HG02870 (cell line): Measurements from ENCODE around the gene RNF41.

ENCODE experiments used
- ATAC-seq: cut with Tn5 transposase; IDR thresholded peaks from one replicate; pipeline ENCODE4 v1.9.1; 2021; ENCODE audit warnings: mild to moderate bottlenecking, moderate library complexity; ENCODE audit not compliant: unreplicated experiment

Gene RNF41

GRCh38 chr12:56244494-56244893 is 22.8 kb upstream of the RNF41 start:
- ATAC-seq: no peak

DNA sequence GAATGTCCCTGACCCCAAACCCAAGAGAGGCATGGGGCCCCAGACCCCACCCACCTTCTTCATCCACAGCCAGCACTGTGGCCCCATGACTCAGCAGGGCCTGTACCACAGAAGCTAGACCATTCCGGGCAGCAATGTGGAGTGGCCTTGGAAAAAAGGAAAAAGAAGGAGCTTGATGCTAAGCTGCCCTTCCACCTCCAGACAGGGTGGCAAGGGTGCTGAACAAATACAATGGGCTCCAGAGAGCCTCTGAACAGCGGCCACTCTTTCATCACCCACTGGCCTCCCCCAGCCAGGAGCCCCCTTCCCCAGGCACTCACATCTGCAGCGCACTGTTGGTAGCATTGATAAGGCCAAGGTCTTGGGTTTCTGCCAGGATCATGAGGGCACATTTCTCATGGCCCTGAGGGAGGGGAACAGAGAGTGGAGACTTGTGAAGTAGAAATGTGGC is 22.0 kb upstream of the RNF41 start:
- ATAC-seq: no peak

DNA sequence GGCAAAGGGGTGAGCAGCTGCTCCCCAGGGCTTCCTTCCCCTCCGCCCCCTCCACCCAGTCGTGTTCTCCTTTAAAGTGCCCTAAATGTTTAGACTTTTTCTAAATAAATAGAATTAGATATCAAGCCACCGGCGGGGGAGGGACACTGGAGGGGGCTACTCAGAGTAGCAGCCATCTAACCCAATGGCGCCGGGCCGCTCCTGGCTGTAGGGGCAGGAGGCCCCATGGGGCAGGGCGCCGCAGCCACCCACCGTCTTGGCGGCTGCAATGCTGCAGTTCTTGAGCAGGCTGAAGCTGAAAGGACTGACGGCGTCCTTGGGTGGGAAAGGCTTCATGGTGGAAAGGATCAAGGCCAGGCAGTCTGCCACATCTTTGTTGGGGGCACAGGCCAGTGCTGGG is 21.3 kb upstream of the RNF41 start:
- ATAC-seq: no peak

DNA sequence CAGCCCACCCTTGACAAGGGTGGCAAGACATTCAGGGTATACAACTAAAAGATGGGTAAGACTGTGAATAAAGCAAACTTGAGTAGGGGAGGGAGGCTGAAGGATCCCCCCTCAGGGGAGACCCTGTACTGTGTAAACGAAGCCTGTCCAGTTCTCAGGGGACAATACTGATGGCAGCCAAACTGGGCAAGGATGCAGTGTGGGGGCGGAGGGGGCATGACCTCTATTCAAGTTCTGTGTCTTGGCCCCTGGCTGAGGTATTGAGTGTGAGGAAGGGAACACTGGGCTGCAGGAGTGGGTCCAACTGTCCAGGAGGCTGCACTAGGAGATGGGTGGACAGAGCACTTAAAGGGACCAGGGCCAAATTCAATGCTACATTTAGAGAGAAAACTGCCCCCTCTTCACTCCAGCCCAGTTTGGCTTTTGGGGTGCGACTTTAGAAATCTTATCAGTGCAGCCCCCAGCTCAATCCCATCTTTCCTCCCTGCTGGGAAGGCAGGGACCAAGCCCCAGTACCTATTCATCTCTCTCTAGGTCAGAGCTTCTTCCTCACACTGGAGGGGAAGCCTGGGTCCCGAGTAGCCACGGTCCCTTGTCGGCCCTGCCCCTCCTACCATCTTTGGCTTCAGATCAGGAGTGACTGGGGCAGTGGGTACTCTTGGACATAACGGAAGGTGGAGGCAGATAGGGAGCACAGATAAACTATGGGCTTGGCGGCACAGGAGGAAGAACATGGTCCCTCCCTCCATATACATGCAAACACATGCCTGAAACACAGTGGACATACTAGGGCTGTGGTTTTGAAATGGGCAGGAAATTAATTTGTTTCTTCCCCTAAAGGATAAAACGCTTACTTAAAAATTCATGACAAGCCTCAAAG is 19.9 kb upstream of the RNF41 start:
- no peak for ATAC-seq

DNA sequence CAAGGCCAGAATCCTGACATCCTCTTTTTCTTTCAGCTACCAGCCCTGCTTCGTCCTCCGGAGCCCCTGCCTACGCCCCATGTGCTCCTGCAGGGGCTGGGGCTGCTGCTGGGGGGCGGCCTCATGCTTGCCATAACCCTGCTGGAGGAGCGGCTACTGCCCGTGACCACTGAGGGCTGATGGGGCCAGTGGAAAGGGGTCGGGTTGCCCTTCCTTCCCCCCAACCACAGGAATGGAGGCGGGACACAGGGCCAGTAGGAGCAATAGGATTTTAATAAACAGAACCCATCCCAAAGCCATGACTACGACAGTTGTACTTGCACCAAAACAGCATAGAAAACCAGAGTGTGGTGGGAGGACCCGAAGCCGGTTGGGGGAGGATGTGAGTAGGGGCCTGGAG is 15.8 kb upstream of the RNF41 start:
- ATAC-seq: no peak

DNA sequence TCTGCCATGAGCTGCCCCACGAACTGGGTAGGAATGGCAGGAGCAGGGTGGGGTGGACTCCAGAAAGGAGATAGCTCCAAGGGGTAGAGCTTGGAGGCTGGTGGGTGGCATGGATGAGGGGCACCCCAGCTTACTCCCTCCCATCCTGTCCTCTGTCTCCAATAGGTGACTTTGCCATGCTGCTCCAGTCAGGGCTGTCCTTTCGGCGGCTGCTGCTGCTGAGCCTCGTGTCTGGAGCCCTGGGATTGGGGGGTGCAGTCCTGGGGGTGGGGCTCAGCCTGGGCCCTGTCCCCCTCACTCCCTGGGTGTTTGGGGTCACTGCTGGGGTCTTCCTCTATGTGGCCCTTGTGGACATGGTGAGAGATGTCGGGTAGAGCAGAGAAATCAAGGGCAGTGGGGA is 15.3 kb upstream of the RNF41 start:
- ATAC-seq: no peak

- no peak for ATAC-seq
These were observed 14.4 kb upstream of the RNF41 start for GRCh38 chr12:56236091-56236490.

DNA sequence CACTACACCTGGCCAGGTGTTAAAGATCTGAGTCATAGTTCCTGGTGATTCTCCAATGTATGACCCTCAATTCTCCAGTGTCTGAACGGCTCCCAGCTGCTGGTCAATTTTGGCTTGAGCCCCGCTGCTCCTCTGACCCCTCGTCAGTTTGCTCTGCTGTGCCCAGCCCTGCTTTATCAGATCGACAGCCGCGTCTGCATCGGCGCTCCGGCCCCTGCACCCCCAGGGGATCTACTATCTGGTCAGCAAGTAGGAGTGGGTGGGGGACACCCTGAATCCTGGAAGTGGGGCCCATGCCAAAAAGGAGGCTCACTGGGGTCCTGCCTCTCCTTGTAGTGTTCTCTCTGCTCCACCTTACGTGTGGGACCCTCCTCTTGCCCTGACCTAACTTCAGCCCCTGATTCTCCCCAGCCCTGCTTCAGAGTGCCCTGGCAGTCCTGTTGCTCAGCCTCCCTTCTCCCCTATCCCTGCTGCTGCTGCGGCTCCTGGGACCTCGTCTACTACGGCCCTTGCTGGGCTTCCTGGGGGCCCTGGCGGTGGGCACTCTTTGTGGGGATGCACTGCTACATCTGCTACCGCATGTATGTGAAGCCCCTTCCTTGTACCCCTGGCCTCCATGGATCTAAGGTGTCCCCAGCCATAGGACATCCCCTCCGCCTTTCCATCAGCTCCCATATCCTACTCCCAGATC is 13.2 kb upstream of the RNF41 start:
- ATAC-seq: no peak

- no peak for ATAC-seq
These were observed 9.5 kb upstream of the RNF41 start for GRCh38 chr12:56231184-56231582.

GRCh38 chr12:56230432-56231183 is 8.9 kb upstream of the RNF41 start:
- ATAC-seq: no peak

- ATAC-seq: no peak
These were observed 8.3 kb upstream of the RNF41 start, which contains the start of gene SLC39A5 for GRCh38 chr12:56229916-56230431. TSS of gene SLC39A5 (plus strand) at chr12:56230051. CDS start at chr12:56231275, 1,224 bp downstream.

DNA sequence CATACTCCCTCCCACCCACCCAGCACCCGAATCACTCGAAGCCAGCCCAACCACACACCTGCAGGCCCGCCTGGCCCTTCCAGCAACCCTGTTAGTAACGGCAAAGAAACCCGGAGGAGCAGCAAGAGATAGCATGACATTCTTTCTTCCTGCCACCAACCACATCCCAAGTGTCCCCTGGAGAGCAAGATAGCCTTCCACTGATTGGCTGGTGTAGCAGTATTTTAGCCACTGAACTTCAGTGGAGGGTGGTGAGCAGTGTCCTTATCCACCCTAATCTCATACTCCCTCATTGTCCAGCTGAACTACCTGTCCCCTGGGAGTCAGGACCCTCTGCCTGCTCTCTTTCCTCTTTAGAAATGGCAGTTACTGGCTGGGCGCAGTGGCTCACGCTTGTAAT is 7.4 kb upstream of the RNF41 start:
- no peak for ATAC-seq

GRCh38 chr12:56224954-56225353 is 3.2 kb upstream of the RNF41 start:
- no peak for ATAC-seq

DNA sequence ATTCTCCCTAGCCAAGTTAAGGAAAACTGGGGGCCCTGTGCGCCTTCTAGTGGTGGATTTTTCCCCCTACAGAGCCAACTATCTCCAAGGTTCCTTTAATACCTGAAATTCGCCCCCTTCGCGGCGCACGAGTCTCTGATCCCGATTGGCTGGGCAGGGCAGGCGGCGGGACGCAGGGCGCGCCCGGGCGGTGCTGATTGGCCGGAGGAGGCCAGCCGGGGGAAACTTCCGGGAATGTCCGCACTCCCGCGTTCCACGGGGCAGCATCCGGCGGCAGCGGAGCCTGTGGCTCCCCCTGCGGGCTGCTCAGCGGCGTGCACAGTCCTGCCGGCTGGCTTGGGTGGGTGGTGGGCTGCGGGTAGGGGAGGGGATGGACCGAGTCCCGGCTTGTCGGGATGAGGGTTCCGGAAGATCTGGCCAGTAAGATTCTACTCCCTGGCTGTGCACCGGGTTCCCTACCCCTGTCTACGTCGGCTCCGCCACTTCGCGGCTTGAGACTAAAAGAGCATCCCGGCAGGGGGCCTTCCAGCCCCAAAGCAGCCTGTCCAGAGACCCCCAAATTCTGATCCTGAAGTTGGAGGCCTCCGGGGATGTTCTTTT is 2.5 kb upstream of the RNF41 start, which contains the start of gene NABP2:
Gene NABP2 (plus strand): TSS at position 241 of the 600 bp plus-strand sequence. CDS start 515 bp downstream, outside the sequence.
- ATAC-seq: peak; percentile 59

GRCh38 chr12:56223571-56224101 is 1.9 kb upstream of the RNF41 start:
- ATAC-seq: no peak

DNA sequence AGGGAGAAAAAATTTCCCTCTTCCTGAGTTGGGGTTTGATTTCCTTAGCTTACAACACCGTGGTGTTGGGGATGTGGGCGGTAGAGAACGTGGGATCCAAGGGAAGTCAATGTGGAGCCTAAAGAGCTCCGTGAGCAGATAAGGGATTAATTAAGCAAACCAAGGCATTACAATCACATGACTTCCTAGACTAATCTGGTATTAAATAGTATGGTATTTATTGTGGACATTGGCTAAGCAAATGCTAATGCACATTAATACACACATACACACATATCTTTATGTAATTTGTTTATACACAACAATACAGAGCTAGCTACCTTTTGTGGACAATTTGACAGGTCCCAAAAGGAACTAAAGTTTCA is 791 bp upstream of the RNF41 start:
- ATAC-seq: no peak

GRCh38 chr12:56221232-56221756 is 428 bp downstream of the RNF41 start:
- ATAC-seq: peak; percentile 17

GRCh38 chr12:56220611-56221231 is 1.0 kb downstream of the RNF41 start:
- ATAC-seq: no peak

DNA sequence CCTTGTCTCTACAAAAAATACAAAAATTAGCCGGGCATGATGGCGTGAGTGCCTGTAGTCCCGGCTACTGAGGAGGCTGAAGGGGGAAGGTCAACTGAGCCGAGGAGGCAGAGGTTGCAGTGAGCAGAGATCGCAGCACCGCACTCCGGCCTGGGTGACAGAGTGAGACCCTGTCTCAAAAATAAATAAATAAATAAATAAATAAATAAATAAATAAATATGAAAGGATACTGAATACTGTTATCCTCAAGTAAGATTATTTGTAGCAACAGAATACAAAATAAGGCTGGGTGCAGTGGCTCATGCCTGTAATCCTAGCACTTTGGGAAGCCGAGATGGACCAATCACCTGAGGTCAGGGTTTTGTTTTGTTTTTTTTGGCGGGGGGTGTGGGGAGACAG is 1.9 kb downstream of the RNF41 start:
- no peak for ATAC-seq

DNA sequence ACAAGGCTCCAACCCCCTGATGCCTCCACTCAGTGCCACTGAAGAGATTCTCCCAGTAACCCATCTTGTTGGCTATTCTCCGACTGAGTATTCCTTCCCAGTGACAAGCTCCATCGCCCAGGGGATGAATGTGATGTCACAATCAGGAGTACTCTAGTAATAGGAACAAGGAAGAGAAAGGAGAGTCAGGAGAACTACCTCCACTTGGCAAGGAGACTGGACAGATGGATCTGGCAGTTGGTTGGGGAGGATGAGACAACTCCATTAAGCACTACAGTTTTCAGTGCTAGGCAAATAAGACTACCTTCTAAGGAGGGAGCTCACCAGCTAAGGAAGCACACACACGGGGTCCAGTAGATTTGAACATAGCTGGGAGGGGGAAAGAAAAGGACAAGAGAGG is 5.3 kb downstream of the RNF41 start:
- no peak for ATAC-seq
